Kidney (tissue), 14 donors: ENCODE measurements around the gene SMAP1. TPM values are rescaled to one million over a fixed set of nuclear protein-coding genes. Genes with fewer than 3 reads are reported as not detected.

Experiments used
- DNase-seq, 5 donors: peaks; one replicate each; pipeline ENCODE4 v3.0.0-alpha.2; 2013 to 2020
- FAIRE-seq: peaks from 2 replicates; lab custom pipeline; 2012; peaks lifted over from hg19 to GRCh38; lab: Jason Lieb, UNC
- H3K27ac ChIP-seq, 2 donors: one replicate each; pipeline ENCODE4 v1.7.0; 2013; ENCODE audit warnings: low read depth in 2 of 2, low read length in 2 of 2, inconsistent platforms in 1 of 2
- H3K27me3 ChIP-seq: one replicate; pipeline ENCODE4 v1.7.1; 2013; ENCODE audit warnings: low read length, inconsistent platforms; ENCODE audit not compliant: control insufficient read depth, insufficient read depth
- H3K36me3 ChIP-seq, 3 donors: one replicate each; pipeline versions ENCODE4 v1.7.0 to v1.7.1; 2013; ENCODE audit warnings: low read length in 3 of 3, control low read depth in 1 of 3, inconsistent platforms in 1 of 3; ENCODE audit not compliant: insufficient read depth in 3 of 3, control insufficient read depth in 2 of 3
- H3K4me1 ChIP-seq, 3 donors: one replicate each; pipeline versions ENCODE4 v1.7.0 to v1.7.1; 2013; ENCODE audit warnings: low read length in 3 of 3, inconsistent platforms in 1 of 3, low read depth in 1 of 3; ENCODE audit not compliant: control insufficient read depth in 2 of 3, insufficient read depth in 2 of 3
- H3K4me3 ChIP-seq, 3 donors: one replicate each; pipeline versions ENCODE4 v1.7.0 to v1.8.1; 2013; ENCODE audit warnings: low read length in 3 of 3, control low read depth in 1 of 3, inconsistent platforms in 1 of 3
- H3K9ac ChIP-seq, 3 donors: one replicate each; pipeline versions ENCODE4 v1.7.0 to v1.7.1; 2013; ENCODE audit warnings: low read length in 3 of 3, control low read depth in 1 of 3, inconsistent platforms in 1 of 3
- H3K9me3 ChIP-seq, 3 donors: one replicate each; pipeline versions ENCODE4 v1.7.0 to v1.7.1; 2013; ENCODE audit warnings: low read length in 3 of 3, control low read depth in 1 of 3, inconsistent platforms in 1 of 3; ENCODE audit not compliant: control insufficient read depth in 2 of 3, insufficient read depth in 1 of 3
- CTCF ChIP-seq: IDR thresholded peaks from 3 replicates; pipeline ENCODE4 v1.5.1; 2012; ENCODE audit warnings: mild to moderate bottlenecking, moderate library complexity, borderline replicate concordance; ENCODE audit not compliant: insufficient read depth; ENCODE audit errors: extremely low read depth
- intact Hi-C: fragments of 100-400 bp; cut with DNase I; formaldehyde crosslinking; loops from one replicate; pipeline ENCODE4 v1.11.1; 2022
- polyA plus RNA-seq: library from polyadenylated mRNA; stranded (reverse); fragments of 350-450 nt; fragmentation: Illumina TruSeq; extraction: RNeasy Lipid Tissue Mini Kit (QIAGEN cat#74804); gene quantifications from one replicate; pipeline ENCODE4 v1.2.3, GENCODE V29; 2014; ENCODE audit warnings: low read depth, low replicate concordance; ENCODE audit not compliant: insufficient read depth
- total RNA-seq: library from RNA; stranded (reverse); fragmentation: NEBNext Ultra II Directional; extraction: Animal tissue kit (Norgen Biotek cat#: 25700); gene quantifications from one replicate; pipeline ENCODE4 v1.2.1, GENCODE V29; 2021
- donor health status: control.
- donor health status: control.
- donor health status: control.
- donor health status: control.
- donor health status: control.
- donor health status: DM: yes; HTN: yes; CAD: no.
- donor health status: Normal renal cell carcinoma (clear cell type).

Gene SMAP1
- total and polyA plus RNA-seq, 2 donors from 2014 or later: 17.7 to 19.4 TPM

DNA sequence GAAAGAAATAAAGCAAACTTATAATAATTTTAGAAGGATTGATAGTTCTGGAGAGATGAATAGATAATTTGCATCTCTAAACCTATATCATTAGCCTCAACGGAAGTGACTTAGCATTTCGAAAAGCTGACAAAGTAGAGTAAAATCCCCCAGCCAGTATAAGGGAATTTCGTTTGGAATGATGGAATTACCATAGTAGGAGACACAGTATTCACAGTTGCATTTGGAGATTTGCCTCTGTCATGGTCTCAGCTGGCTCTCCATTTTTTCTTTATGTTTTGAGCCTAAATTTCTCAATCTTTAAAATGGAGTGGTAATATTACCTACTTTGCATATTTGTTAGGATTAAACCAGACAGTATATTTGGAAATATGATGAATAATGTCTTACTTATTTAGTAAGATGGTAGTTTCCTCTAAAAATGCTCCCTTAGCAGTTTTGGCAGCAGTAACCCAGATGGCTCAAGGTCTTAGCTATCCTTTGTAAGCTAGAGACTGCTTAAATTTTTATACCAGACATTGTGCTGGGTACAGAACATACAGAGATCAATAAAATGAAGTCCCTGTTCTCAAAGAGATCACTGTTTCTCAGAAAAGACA, 58.2 kb downstream of the SMAP1 start:
- TF ChIP-seq CTCF: no peak
- H3K27me3 ChIP-seq: no peaks in the 10 kb centered on the region

DNA sequence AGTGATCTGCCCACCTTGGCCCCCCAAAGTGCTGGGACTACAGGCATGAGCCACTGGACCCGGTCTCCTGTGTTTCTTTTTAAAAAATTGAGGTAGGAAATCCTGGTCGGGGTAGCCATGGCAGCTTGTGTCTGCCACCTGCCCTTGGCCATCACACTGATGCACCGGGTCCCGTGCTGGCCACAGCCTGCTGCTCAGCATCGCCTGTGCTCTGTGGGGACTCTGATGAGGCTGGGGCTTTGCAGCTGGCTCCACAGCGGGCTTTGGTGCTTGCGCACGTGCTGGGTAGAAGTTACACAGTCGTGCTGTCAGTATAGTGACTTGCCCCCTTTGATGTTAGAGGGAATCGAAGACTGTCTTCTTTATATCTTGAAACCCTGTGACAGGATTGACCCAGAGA, 66.7 kb downstream of the SMAP1 start:
- Histone ChIP-seq H3K9ac (no peak overlapping the region), H3K4me1 (peaks cover 0 to 7% (median 0%) of the 10 kb centered on the region in 3 donors), H3K27ac (no peak overlapping the region), H3K9me3 (no peaks in the 10 kb centered on the region), H3K27me3 (no peaks in the 10 kb centered on the region), H3K4me3 (no peak overlapping the region), H3K36me3 (no peaks in the 10 kb centered on the region)
- intact Hi-C loops: no loop called here
- DNase-seq (no peak), FAIRE-seq (no peak)
- TF ChIP-seq CTCF: no peak

More for the DNA sequence above, 58.2 kb downstream of the SMAP1 start:
- H3K4me1 ChIP-seq: peaks cover 0 to 7% (median 0%) of the 10 kb centered on the region in 3 donors
- intact Hi-C loops: no loop called here
- H3K36me3 ChIP-seq: no peaks in the 10 kb centered on the region
- no peaks in the 10 kb centered on the region for H3K9me3 ChIP-seq
- H3K9ac ChIP-seq: no peak overlapping the region
- H3K27ac ChIP-seq: no peak overlapping the region
- FAIRE-seq (no peak), DNase-seq (no peak)
- no peak overlapping the region for H3K4me3 ChIP-seq

DNA sequence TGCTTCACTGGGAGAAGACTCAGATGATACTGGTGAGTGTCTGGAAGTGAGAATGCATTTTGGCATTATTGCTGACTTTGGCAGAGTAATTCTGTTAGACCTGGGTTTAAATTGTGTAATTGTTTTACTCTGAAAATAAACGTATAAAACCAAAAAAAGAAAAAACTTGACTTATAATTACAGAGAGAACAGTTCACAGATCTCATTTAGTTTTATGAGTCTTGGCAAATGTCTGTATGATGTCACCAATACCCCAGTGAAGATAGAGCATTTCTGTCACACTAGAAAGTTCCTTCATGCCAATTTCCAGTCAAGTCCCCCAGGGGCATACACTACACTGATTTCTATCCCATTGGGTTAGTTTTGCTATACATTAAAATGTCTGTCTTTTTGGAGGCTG, 67.3 kb downstream of the SMAP1 start:
- intact Hi-C loops: no loop called here
- Histone ChIP-seq H3K27me3 (no peaks in the 10 kb centered on the region), H3K27ac (no peak overlapping the region), H3K4me1 (peaks cover 0 to 3% (median 0%) of the 10 kb centered on the region in 3 donors), H3K9ac (no peak overlapping the region), H3K4me3 (no peak overlapping the region), H3K9me3 (no peaks in the 10 kb centered on the region), H3K36me3 (no peaks in the 10 kb centered on the region)
- no peak for TF ChIP-seq CTCF
- no peak for DNase-seq
- FAIRE-seq: no peak

- H3K4me3 ChIP-seq: no peak overlapping the region
- FAIRE-seq (no peak), DNase-seq (no peak)
- intact Hi-C loops: no loop called here
- no peak overlapping the region for H3K9ac ChIP-seq
- no peaks in the 10 kb centered on the region for H3K9me3 ChIP-seq
- no peaks in the 10 kb centered on the region for H3K36me3 ChIP-seq
- no peaks in the 10 kb centered on the region for H3K27me3 ChIP-seq
- H3K27ac ChIP-seq: no peak overlapping the region
- H3K4me1 ChIP-seq: no peaks in the 10 kb centered on the region
- no peak for TF ChIP-seq CTCF
Measured at GRCh38 chr6:70735513-70735912, 67.8 kb downstream of the SMAP1 start.
